Measurements from ENCODE around the gene TNS3.

TNS3 gene

GRCh38 chr7:47328392-47329319 lies 253.3 kb downstream of the TNS3 start:
- DNase-seq (ENCODE audit: low spot score): no peak

DNA sequence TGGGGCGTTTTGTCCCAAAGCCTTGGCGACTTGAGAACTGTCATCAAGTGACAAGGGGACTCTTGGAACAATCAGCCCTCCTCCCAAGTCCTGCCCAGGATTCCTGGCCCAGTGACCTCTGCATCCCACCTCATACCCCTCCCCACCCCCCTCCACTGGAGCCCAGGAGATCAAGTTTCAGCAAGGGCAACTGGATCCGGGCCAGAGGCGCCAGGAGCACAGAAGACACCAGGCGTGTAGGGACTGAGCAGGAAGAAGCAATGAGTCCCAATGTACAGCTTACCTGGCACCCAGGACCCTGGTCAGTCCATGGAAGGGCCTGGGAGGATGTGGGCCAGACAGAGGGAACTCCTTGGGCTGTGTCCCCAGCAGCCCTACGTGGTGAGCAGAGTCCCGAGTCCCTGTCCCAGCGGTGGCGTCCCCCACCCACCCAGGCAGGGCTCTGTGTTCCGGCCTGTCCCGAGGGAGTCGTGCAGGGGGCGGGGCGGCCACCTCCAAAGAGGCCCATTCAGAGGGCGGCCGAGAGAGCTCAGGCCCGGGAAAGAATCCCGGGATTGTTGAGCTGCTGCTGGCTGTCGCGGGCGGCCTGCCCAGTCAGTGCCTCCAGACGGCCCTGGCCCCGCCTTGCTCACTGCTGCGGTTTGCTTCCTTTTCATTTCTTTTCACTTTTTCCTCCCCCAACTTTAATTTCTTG lies 254.1 kb downstream of the TNS3 start:
- DNase-seq (ENCODE audit: low spot score): no peak

DNA sequence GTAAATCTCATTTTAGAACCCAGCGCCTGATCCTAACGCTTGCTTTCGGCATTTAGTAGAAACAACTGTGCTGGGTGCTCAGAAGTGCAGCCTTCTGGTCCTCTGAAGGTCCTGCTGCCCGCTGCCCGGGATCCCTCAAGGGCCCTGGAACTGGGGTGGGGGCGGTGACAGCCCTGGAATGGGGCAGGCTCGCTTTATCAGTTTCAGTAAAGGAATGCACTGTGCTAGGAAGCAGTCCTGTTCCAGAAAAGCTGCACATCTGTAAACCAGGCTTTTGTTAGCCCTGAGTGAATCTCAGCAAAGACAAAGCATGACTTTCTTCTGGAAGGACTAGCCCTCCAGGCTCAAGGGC lies 254.6 kb downstream of the TNS3 start:
- DNase-seq (ENCODE audit: low spot score): no peak

GRCh38 chr7:47326808-47327207 lies 255.1 kb downstream of the TNS3 start:
- no peak for DNase-seq (ENCODE audit: low spot score)

- DNase-seq (ENCODE audit: low spot score): no peak
These were observed 255.7 kb downstream of the TNS3 start for GRCh38 chr7:47326220-47326619.

DNA sequence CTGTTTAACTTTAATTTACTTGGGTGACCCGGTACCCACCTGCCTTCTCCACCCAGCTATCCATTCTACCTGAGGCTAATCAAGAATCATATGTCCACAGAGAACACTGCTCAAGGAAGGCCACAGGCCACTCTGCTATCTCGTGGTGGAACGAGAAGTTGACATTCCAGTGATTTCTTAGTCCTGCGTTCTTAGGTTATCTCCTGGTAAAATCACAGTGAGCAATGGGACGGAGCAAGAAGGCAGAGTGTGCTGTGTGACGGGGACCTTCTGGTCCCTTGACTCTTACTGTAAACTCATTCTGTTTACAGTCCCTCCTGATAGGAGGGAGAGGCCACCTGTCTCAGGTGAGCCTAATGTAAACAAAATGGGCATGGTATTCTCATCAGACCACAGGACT lies 256.6 kb downstream of the TNS3 start:
- DNase-seq (ENCODE audit: low spot score): no peak

GRCh38 chr7:47323904-47324303 lies 258.0 kb downstream of the TNS3 start:
- no peak for DNase-seq (ENCODE audit: low spot score)

GRCh38 chr7:47322731-47323130 lies 259.2 kb downstream of the TNS3 start:
- no peak for DNase-seq (ENCODE audit: low spot score)

GRCh38 chr7:47320296-47320695 lies 261.6 kb downstream of the TNS3 start:
- no peak for DNase-seq (ENCODE audit: low spot score)

DNA sequence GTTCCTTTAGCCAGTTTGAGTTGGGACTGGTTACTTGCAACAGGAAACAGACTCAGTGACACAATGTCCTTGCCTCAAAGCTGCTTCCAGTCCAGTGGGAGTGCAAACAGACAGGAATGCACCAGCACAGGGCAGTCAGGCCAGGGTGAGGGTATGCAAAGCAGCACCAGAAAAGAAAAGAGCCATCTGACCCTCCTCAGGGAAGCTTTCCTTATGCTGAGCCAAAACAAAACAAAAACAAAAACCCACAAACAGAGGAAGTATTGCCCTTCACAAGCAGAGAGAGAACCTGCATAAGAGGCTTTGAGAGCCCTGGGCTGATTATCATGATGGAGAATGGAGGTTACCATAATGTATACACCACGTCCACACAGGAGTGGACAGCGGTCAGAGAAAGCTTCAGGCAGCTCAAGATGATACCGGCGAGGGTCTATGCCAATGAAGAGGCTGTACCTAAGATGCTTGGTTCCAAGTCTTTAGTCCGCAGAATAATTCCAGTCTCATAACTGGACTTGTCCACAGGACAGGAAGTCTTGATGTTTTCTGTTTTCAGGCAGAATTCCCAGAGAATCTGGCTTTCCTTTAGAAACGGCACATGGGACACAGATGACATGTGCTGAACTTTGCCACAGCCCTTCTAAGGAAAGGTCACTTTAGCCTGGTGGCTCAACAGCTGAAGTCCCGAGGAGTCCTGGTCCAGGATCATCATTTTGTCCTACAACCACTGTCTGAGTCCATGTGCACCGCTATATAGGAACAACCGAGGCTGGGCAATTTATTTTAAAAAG lies 263.3 kb downstream of the TNS3 start:
- no peak for DNase-seq (ENCODE audit: low spot score)

GRCh38 chr7:47317487-47317886 lies 264.4 kb downstream of the TNS3 start:
- DNase-seq (ENCODE audit: low spot score): no peak

DNA sequence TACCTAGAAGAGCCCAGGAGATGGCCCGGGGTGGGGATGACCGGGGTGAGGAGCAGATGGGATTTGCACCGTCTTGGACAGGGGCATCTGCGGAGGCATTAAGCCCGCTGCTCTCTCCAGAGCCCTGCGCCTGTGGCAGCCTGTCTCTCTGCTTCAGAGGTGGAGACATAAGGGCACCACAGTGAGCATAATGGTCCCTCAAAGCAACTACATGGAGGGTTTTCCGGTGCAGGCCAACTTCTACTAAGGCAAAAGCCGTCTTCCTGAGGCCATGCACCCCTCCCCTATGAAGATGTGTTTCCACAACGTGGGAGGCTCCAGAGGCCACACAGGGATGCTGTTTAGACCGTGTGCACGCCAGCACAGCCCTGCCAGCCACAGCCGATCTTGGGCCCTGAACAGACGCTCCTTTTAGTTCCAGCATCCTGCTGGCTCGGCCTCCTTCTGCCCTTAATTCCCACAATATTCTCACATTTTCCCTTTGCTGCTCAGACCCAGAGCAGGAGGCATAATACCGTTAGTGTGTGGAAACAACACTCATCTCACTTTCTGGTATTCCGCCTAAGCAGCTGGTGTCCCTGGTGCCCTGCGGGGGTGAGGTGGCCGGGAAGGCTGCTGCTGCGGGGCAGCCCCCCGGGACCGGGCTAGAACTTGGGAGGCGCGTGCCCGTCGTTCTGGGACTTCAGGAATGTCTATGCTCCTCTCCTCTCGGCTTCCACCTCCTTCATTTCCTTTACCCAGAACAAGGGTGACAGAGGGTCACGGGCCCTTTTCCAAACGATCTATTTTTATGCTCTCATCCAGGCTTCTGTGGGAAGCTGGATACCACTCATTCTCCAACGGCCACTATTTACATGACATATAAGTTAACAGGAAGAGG lies 266.9 kb downstream of the TNS3 start:
- no peak for DNase-seq (ENCODE audit: low spot score)

GRCh38 chr7:47314248-47314647 lies 267.7 kb downstream of the TNS3 start:
- no peak for DNase-seq (ENCODE audit: low spot score)

DNA sequence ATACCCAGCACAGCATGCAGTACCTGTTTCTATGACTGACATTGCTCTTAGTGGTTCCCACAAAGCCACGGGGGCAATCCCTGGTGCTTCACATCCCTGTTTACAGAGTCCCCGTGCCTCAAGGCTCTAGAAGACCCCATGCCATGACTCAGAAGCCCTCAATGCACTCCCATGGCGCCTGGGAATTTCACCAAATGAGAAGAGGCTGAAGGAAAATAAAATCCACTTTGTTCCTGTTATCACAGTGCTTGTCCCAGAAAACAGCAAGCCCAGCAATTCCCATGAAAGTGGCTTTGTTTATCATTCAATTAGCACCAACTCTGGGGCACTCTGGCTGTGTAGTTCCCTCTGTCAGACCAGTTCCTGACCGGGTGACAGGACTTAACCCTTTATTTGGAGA lies 268.3 kb downstream of the TNS3 start:
- DNase-seq (ENCODE audit: low spot score): no peak

- DNase-seq (ENCODE audit: low spot score): no peak
These were observed 270.0 kb downstream of the TNS3 start for GRCh38 chr7:47311891-47312290.

DNA sequence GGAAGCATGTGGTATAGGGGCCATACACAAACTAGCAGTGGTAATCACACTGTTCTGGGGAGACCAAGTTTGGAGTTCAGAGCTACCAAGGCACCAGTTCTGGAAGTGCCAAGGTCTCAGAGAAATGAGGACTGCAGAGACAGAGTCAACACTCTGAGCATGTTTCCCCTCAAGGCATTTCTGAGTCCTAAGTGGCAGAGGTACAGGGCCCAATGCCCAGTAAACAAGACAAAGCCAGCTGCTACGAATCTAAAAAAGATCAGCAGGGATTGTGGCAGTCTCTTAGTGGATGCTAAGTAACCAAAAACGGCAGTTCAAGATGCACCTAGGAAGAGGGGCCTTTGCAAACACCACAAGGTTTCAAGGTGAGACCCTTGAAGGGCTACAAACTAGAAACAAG lies 271.9 kb downstream of the TNS3 start:
- no peak for DNase-seq (ENCODE audit: low spot score)

DNA sequence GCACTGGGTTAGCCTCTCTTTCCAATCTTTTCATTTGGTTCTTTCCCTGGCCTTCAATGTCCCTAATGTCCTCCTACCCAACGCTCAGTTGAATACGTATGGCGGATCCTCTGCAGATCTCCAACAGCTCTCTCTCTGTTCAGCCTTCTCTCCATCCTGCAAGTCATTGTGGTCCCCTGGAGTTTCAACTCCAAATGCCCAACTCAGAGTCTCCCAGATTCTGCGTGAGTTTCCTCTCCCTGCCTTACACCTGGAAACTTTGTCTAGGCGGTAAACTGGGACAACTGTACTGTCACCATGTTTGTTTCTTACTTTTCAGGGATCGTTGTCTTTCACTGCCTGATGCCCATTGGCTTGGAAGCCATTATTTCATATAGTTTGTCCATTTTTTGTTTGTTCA lies 273.1 kb downstream of the TNS3 start:
- DNase-seq (ENCODE audit: low spot score): no peak

DNA sequence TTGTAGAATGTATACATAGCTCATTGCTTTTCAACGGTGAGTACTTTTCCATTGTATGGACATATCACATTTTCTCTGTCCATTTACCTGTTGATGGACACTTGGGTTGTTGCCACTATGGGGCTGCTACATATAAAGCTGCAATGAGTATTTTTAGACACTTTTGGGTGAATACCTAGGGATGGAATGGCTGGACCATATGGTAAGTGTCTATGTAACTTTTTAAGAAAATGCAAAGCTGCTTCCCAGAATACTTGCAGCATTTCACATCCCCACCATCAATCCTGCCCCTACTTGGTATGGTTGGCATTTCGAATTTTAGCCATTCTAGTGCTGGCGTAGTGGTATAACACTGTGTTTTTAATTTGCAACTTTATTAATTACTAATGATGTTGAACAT lies 274.6 kb downstream of the TNS3 start:
- DNase-seq (ENCODE audit: low spot score): no peak

DNA sequence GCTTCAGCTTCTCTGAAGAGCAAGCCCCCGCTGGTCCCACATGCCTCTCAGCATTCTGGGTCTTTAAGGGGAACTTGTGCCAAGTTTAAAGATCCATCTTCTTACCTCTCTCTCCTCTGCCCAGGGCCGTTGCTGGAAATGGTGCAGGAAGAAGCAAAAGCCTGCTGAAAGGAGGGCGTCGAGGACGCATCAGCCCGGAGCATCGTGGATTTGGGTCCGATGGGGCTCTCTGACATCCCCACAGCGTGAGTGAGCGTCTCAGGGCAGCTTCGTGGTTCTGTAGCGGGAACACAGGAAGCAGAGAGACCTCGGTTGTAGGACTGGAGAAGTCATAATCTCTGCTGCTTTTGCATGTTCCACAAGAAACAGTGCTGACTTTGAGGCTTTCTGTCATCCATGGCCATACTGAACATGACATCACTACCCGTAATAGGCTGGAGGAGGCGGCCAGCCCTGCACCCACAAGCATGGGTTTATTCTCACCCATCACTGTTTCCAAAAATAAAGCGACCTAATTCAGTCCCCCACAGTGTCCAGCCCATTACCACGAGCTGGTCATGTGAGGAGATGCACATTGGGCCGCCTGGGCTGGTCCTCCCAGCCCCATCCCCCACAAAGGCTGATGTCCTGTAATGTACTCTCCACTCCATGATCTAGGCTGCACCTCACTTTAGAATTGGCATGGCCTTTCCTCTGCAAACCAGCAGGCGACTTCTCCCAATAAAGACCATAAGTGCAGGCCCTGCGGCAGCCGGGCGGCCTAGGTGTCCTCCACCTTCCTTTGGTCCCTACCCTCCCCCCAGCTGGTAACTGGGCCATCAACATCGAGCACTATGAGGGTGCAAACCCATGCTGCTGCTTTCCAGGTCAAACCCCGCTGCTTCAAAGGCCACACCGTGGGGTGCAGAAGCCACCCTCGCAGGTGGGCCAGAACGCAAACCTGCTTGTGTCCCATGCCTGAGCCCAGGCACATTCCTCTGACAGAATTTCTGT lies 276.9 kb downstream of the TNS3 start:
- DNase-seq (ENCODE audit: low spot score): no peak

DNA sequence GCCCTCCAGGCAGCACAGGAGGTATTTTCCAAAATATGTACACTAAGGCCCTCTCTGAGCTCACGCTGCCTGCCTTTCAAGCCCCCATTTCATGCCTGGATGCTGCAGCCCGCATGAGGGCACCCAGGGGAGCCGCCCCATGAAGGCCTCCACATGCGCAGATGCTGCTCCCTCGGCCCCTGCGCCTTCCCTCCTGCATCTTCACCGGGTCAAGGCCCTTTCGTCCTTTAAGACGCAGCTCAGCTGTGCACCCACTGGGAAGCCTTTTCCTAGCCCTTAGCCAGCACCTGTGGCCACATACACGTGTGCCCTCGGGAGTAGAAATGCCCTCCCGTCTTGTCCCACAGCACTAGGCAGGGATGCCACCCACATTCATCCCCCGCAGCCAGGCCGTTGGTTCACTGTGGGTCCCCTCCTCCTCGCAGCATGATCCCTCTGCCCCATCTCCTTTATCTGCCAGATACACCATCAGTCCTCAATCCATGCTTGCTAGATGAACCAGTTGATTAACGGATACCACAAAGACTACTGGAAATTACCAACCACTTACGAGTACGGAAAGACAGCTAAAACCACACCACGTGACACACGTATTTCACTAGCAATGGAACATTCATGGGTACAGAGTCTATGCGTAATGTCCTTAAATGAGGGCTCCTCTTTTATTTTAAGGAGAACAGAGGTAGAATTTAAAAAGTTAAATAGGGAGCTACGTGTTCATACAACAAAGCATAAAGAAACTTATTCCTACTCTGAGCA lies 278.0 kb downstream of the TNS3 start:
- no peak for DNase-seq (ENCODE audit: low spot score)

Measured in CD4-positive, alpha-beta T cell treated with Interleukin-2 at 100 ng/mL for 4 hours (primary cell).